Thoracic aorta (tissue), 2 donors: Measurements from ENCODE around the gene DPF3. TPM values are rescaled to one million over a fixed set of nuclear protein-coding genes. Genes with fewer than 3 reads are reported as not detected.

Experiments
- ATAC-seq: fragments of 150-250 bp; one replicate; pipeline ENCODE4 v1.8.0; 2017; ENCODE audit warnings: low read depth; ENCODE audit not compliant: insufficient number of reproducible peaks, low FRiP score
- DNase-seq: peaks from one replicate; pipeline ENCODE4 v3.0.0-alpha.2; 2020; ENCODE audit warnings: low spot score
- H3K27ac ChIP-seq, 2 donors: fragments of 200-600 bp; sonication (generic); 1 replicate in 1 of 2; 2 replicates in 1 of 2; pipeline ENCODE4 v1.5.1; 2016; ENCODE audit warnings: mild to moderate bottlenecking in 2 of 2, moderate library complexity in 2 of 2
- H3K27me3 ChIP-seq: fragments of 200-600 bp; sonication (generic); replicated peaks from 2 replicates; pipeline ENCODE4 v1.6.0; 2016; ENCODE audit warnings: mild to moderate bottlenecking; ENCODE audit not compliant: insufficient read depth
- H3K36me3 ChIP-seq: fragments of 200-600 bp; sonication (generic); one replicate; pipeline ENCODE4 v1.5.1; 2016
- H3K4me1 ChIP-seq, 2 donors: fragments of 200-600 bp; sonication (generic); 1 replicate in 1 of 2; 2 replicates in 1 of 2; pipeline versions ENCODE4 v1.5.1 to v1.6.0; 2016; ENCODE audit warnings: low read depth in 2 of 2, mild to moderate bottlenecking in 1 of 2; ENCODE audit not compliant: control insufficient read depth in 1 of 2
- H3K4me3 ChIP-seq: fragments of 200-600 bp; sonication (generic); 2 replicates; pipeline ENCODE4 v1.5.1; 2016; ENCODE audit warnings: mild to moderate bottlenecking
- H3K9me3 ChIP-seq: fragments of 200-600 bp; sonication (generic); 2 replicates; pipeline ENCODE4 v1.5.1; 2016
- CTCF ChIP-seq: fragments of 200-600 bp; sonication (generic); IDR thresholded peaks from one replicate; pipeline ENCODE4 v1.5.1; 2019; ENCODE audit warnings: antibody characterized with exemption
- total RNA-seq, 2 donors: library from RNA; depleted of rRNA; stranded (reverse); fragments of >200 nt; gene quantifications; one replicate each; pipeline versions ENCODE4 v1.1.0 to v1.2.3, GENCODE V29; 2016

The DPF3 gene
- total RNA-seq, 2 donors from 2014 or later, result 2.2 to 8.9 TPM

GRCh38 chr14:72618424-72618823, 275.5 kb downstream of the DPF3 start:
- peaks cover 0 to 33% of the 10 kb centered on the region in 2 donors for H3K4me1 ChIP-seq
- H3K27ac ChIP-seq, result no peak overlapping the region

GRCh38 chr14:72617391-72618031, 276.4 kb downstream of the DPF3 start:
- no peaks in the 10 kb centered on the region for H3K9me3 ChIP-seq
- H3K4me3 ChIP-seq, result no peak overlapping the region
- DNase-seq (no peak), ATAC-seq (no peak)
- no peaks in the 10 kb centered on the region for H3K36me3 ChIP-seq
- no peaks in the 10 kb centered on the region for H3K27me3 ChIP-seq
- peaks cover 0 to 37% of the 10 kb centered on the region in 2 donors for H3K4me1 ChIP-seq
- peak overlapping the region in 1 of 2 donors; percentile 26 for H3K27ac ChIP-seq
- TF ChIP-seq CTCF, result no peak

More at GRCh38 chr14:72618424-72618823, 275.5 kb downstream of the DPF3 start:
- Histone ChIP-seq H3K9me3 (no peaks in the 10 kb centered on the region), H3K36me3 (no peaks in the 10 kb centered on the region), H3K27me3 (no peaks in the 10 kb centered on the region), H3K4me3 (no peak overlapping the region)
- ATAC-seq (no peak), DNase-seq (no peak)
- TF ChIP-seq CTCF, result no peak

GRCh38 chr14:72616811-72617210, 277.1 kb downstream of the DPF3 start:
- no peak overlapping the region for H3K4me3 ChIP-seq
- ATAC-seq (no peak), DNase-seq (no peak)
- no peak for TF ChIP-seq CTCF
- no peaks in the 10 kb centered on the region for H3K27me3 ChIP-seq
- H3K27ac ChIP-seq, result no peak overlapping the region
- H3K9me3 ChIP-seq, result no peaks in the 10 kb centered on the region
- H3K36me3 ChIP-seq, result no peaks in the 10 kb centered on the region
- H3K4me1 ChIP-seq, result peaks cover 0 to 37% of the 10 kb centered on the region in 2 donors

DNA sequence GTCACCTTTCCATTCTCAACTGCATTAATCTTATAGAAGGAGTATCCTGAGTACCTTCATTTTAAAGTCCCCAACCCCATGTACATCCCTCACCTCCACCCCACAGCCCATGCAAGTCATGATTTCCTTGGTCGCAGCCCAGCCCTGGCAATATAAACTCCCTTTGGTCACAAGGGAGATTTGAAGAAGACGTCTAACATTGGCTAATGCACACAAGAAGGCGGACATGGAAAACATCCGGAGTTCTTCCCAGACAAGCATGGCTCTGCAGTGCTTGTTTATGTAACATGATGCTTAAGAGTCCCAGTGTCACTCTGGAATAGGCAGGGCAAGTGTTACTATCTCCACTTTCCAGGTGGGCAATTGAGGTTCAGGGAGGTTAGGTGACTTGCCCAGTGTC, 277.6 kb downstream of the DPF3 start:
- H3K9me3 ChIP-seq, result no peaks in the 10 kb centered on the region
- no peak for DNase-seq
- no peaks in the 10 kb centered on the region for H3K36me3 ChIP-seq
- ATAC-seq, result no peak
- peaks cover 0 to 37% of the 10 kb centered on the region in 2 donors for H3K4me1 ChIP-seq
- TF ChIP-seq CTCF, result no peak
- H3K27me3 ChIP-seq, result no peaks in the 10 kb centered on the region
- H3K4me3 ChIP-seq, result no peak overlapping the region
- H3K27ac ChIP-seq, result no peak overlapping the region

DNA sequence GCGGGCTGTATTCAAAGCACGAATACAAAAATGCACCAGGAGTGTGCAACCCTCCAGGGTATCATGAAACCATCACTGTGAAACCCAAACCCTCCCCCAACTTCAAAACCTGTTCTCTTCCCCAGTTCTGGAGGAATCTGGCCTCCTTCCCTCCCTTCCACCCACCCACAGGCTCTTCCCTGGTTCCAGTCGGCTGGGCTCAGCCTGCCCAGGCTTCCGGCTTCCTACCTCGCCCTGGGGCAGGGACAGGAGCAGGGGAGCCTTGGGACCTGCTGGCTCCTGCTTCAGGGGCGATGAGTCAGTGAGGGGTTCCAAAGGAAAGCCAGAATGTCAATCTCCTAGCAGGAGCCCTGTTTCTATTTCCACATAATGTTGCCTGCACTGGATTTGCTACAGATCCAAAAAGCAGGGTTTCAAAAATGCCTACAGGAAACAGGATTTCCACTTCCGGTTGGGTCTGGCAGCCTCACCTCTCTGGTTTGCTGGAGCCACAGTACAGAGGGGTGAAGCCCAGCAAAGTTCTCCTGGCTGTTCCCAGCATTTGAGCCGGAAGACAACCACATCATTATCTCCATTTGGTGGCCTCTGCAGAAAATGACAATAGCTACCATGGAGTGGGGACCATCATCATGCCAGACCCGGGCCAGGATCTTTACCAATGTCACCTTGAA, 278.3 kb downstream of the DPF3 start:
- DNase-seq (no peak), ATAC-seq (no peak)

More for the DNA sequence above, 278.3 kb downstream of the DPF3 start:
- H3K27me3 ChIP-seq, result no peaks in the 10 kb centered on the region
- peaks cover 0 to 37% of the 10 kb centered on the region in 2 donors for H3K4me1 ChIP-seq
- no peaks in the 10 kb centered on the region for H3K9me3 ChIP-seq
- no peak overlapping the region for H3K4me3 ChIP-seq
- no peaks in the 10 kb centered on the region for H3K36me3 ChIP-seq
- H3K27ac ChIP-seq, result peak overlapping the region in 1 of 2 donors; percentile 57
- TF ChIP-seq CTCF, result no peak
